Mesendoderm (in vitro differentiated cells): ENCODE data around the gene FRMD5.
A peak's percentile ranks its signal among the peaks of the same experiment; 100 is the strongest.

ENCODE experiments used
- DNase-seq: peaks from one replicate; pipeline ENCODE4 v3.0.0; 2013
- H2AK5ac ChIP-seq: 2 replicates; pipeline ENCODE4 v1.6.1; 2013; ENCODE audit warnings: low read length, inconsistent platforms
- H2BK120ac ChIP-seq: 2 replicates; pipeline ENCODE4 v1.6.1; 2013; ENCODE audit warnings: low read depth, mild to moderate bottlenecking, low read length, moderate library complexity, mixed read lengths
- H2BK15ac ChIP-seq: replicated peaks from 2 replicates; pipeline ENCODE4 v1.6.1; 2013; ENCODE audit warnings: low read depth, mild to moderate bottlenecking, moderate library complexity
- H2BK5ac ChIP-seq: 2 replicates; pipeline ENCODE4 v1.6.1; 2013; ENCODE audit warnings: low read length, inconsistent platforms
- H3K18ac ChIP-seq: 2 replicates; pipeline ENCODE4 v1.6.1; 2013; ENCODE audit warnings: mild to moderate bottlenecking, low read length, mixed read lengths
- H3K23ac ChIP-seq: one replicate; pipeline ENCODE4 v1.6.1; 2013; ENCODE audit warnings: low read length
- H3K27ac ChIP-seq: 2 replicates; pipeline ENCODE4 v1.5.1; 2013; ENCODE audit warnings: low read depth, mild to moderate bottlenecking, inconsistent platforms, low read length, moderate library complexity
- H3K27me3 ChIP-seq: 2 replicates; pipeline ENCODE4 v1.6.1; 2013; ENCODE audit warnings: low read length, control low read depth, mild to moderate bottlenecking, inconsistent platforms; ENCODE audit not compliant: insufficient read depth, poor library complexity
- H3K36me3 ChIP-seq: 2 replicates; pipeline ENCODE4 v1.6.1; 2013; ENCODE audit warnings: low read length, inconsistent platforms; ENCODE audit not compliant: control insufficient read depth, insufficient read depth
- H3K4ac ChIP-seq: one replicate; pipeline ENCODE4 v1.6.1; 2013; ENCODE audit warnings: low read depth, mild to moderate bottlenecking, low read length, moderate library complexity
- H3K4me1 ChIP-seq: 2 replicates; pipeline ENCODE4 v1.6.1; 2013; ENCODE audit warnings: low read depth, low read length, inconsistent platforms; ENCODE audit not compliant: control insufficient read depth
- H3K4me2 ChIP-seq: 2 replicates; pipeline ENCODE4 v1.6.1; 2013; ENCODE audit warnings: low read length
- H3K4me3 ChIP-seq: 2 replicates; pipeline ENCODE4 v1.5.1; 2013; ENCODE audit warnings: mild to moderate bottlenecking, low read length
- H3K56ac ChIP-seq: one replicate; pipeline ENCODE4 v1.6.1; 2013; ENCODE audit warnings: low read length
- H3K79me1 ChIP-seq: 2 replicates; pipeline ENCODE4 v1.6.1; 2013; ENCODE audit warnings: low read length, inconsistent platforms
- H3K79me2 ChIP-seq: 2 replicates; pipeline ENCODE4 v1.6.1; 2013; ENCODE audit warnings: mild to moderate bottlenecking, low read length; ENCODE audit not compliant: control insufficient read depth, insufficient read depth
- H3K9ac ChIP-seq: 2 replicates; pipeline ENCODE4 v1.6.1; 2013; ENCODE audit warnings: low read length, inconsistent platforms
- H4K5ac ChIP-seq: one replicate; pipeline ENCODE4 v1.6.1; 2013; ENCODE audit warnings: low read length
- H4K8ac ChIP-seq: one replicate; pipeline ENCODE4 v1.6.1; 2013; ENCODE audit warnings: low read depth, mild to moderate bottlenecking, control low read depth, low read length, moderate library complexity
- WGBS: extraction: QIAGEN DNeasy Blood & Tissue Kit; methylation state at CpG from one replicate; pipeline ENCODE4 v1.1.7; 2013; ENCODE audit warnings: low lambda C conversion rate, missing lambda C conversion rate; ENCODE audit not compliant: insufficient coverage; ENCODE audit errors: extremely low coverage; 5-methylcytosine and 5-hydroxymethylcytosine counted together

FRMD5 gene

DNA sequence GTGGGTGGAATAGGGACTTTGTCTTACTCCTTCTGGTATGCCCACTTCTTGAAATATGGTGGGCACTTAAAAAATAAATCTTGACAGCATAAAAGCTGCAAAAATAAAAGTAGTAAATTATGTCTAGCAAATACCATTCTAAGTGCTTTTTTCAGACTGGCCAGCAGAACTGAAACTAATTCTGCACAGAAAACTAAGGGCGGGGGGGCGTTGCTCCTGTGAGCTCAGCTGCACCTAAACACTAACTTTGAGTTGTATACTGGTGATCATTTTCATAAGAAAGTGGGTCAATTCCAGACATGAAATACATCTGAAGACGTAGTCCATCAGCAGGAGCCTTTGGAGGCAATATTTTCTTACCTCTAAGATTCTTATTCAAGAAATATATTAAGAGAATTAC lies 253.5 kb downstream of the FRMD5 start:
- no peak overlapping the region for H2BK120ac ChIP-seq
- no peaks in the 10 kb centered on the region for H3K79me1 ChIP-seq
- H3K56ac ChIP-seq = no peak overlapping the region
- no peak overlapping the region for H3K9ac ChIP-seq
- no peak overlapping the region for H3K27ac ChIP-seq
- no CpG with 5 or more reads among the region's 3 CpGs for WGBS
- H3K27me3 ChIP-seq = no peaks in the 10 kb centered on the region
- H2AK5ac ChIP-seq = no peak overlapping the region
- H3K4me1 ChIP-seq = no peaks in the 10 kb centered on the region
- H3K4me3 ChIP-seq = no peak overlapping the region
- H4K8ac ChIP-seq = no peak overlapping the region
- no peak overlapping the region for H2BK15ac ChIP-seq
- H3K18ac ChIP-seq = no peak overlapping the region
- no peak overlapping the region for H4K5ac ChIP-seq
- H3K4ac ChIP-seq = no peak overlapping the region
- H3K4me2 ChIP-seq = no peak overlapping the region
- H3K36me3 ChIP-seq = no peaks in the 10 kb centered on the region
- H3K23ac ChIP-seq = no peak overlapping the region
- no peaks in the 10 kb centered on the region for H3K79me2 ChIP-seq
- no peak for DNase-seq
- H2BK5ac ChIP-seq = no peak overlapping the region

GRCh38 chr15:43941071-43941470 lies 254.0 kb downstream of the FRMD5 start:
- Histone ChIP-seq H3K4me2 (no peak overlapping the region), H3K56ac (no peak overlapping the region), H3K79me1 (no peaks in the 10 kb centered on the region), H2BK15ac (no peak overlapping the region), H2BK5ac (no peak overlapping the region), H3K23ac (no peak overlapping the region), H4K5ac (no peak overlapping the region), H3K4me3 (no peak overlapping the region), H4K8ac (no peak overlapping the region), H3K4me1 (no peaks in the 10 kb centered on the region), H3K27ac (no peak overlapping the region), H3K18ac (no peak overlapping the region), H2AK5ac (no peak overlapping the region), H3K36me3 (no peaks in the 10 kb centered on the region), H3K9ac (no peak overlapping the region), H3K4ac (no peak overlapping the region), H2BK120ac (no peak overlapping the region), H3K79me2 (no peaks in the 10 kb centered on the region), H3K27me3 (no peaks in the 10 kb centered on the region)
- no CpG with 5 or more reads among the region's 4 CpGs for WGBS
- no peak for DNase-seq

DNA sequence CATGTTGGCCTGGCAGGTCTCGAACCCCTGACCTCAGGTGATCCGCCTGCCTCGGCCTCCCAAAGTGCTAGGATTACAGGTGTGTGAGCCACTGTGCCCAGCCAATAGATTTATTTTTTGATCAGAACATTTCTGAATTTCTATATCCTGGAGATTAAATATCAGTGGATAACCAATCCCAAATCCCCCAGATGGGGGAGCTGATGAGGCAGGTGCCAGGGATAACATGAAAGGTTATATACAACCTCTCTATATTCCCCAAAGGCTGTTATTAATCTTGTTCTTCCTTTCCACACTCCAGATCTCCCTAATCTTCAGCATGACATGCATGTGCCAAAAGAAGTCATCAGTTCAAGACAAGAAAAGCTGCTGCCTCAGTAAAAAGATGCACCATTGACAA lies 256.0 kb downstream of the FRMD5 start:
- Histone ChIP-seq H3K36me3 (no peaks in the 10 kb centered on the region), H4K8ac (peak overlapping the region; percentile 28), H2BK5ac (no peak overlapping the region), H3K4ac (no peak overlapping the region), H3K56ac (no peak overlapping the region), H3K4me1 (no peaks in the 10 kb centered on the region), H3K23ac (no peak overlapping the region), H3K18ac (no peak overlapping the region), H3K27me3 (no peaks in the 10 kb centered on the region), H3K4me3 (no peak overlapping the region), H2BK120ac (no peak overlapping the region), H4K5ac (no peak overlapping the region), H3K27ac (no peak overlapping the region), H3K79me1 (no peaks in the 10 kb centered on the region), H3K9ac (no peak overlapping the region), H3K79me2 (no peaks in the 10 kb centered on the region), H2AK5ac (no peak overlapping the region), H2BK15ac (no peak overlapping the region), H3K4me2 (no peak overlapping the region)
- no CpG with 5 or more reads among the region's 3 CpGs for WGBS
- DNase-seq = no peak

DNA sequence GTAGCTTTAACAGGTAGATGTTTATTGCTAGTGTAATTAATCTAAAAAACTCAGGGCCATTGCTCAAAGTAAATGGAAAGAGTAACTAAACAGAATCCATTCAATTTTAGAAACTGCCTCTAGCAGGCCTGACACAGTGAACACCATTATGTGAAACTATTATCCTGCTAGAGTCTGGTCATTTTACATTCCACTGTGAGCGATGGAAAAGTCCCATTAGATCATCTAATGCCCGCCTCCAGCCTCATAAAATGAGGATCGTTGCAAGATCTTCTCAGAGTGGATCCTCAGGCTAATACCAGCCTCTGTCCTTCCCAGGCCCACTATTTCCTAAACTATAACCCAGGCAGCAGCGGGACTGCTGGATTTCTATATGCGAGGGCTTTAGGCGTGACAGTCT lies 260.6 kb downstream of the FRMD5 start:
- H3K18ac ChIP-seq = no peak overlapping the region
- no peak overlapping the region for H4K5ac ChIP-seq
- DNase-seq = no peak
- no peak overlapping the region for H2BK15ac ChIP-seq
- no peak overlapping the region for H3K4ac ChIP-seq
- H3K9ac ChIP-seq = no peak overlapping the region
- H2BK5ac ChIP-seq = no peak overlapping the region
- H3K36me3 ChIP-seq = no peaks in the 10 kb centered on the region
- H4K8ac ChIP-seq = no peak overlapping the region
- no peak overlapping the region for H3K4me3 ChIP-seq
- H3K79me2 ChIP-seq = no peaks in the 10 kb centered on the region
- no CpG with 5 or more reads among the region's 6 CpGs for WGBS
- no peaks in the 10 kb centered on the region for H3K79me1 ChIP-seq
- no peak overlapping the region for H3K4me2 ChIP-seq
- H2AK5ac ChIP-seq = no peak overlapping the region
- no peaks in the 10 kb centered on the region for H3K27me3 ChIP-seq
- H3K4me1 ChIP-seq = peaks cover 14% of the 10 kb centered on the region
- no peak overlapping the region for H3K23ac ChIP-seq
- no peak overlapping the region for H3K27ac ChIP-seq
- no peak overlapping the region for H3K56ac ChIP-seq
- no peak overlapping the region for H2BK120ac ChIP-seq

DNA sequence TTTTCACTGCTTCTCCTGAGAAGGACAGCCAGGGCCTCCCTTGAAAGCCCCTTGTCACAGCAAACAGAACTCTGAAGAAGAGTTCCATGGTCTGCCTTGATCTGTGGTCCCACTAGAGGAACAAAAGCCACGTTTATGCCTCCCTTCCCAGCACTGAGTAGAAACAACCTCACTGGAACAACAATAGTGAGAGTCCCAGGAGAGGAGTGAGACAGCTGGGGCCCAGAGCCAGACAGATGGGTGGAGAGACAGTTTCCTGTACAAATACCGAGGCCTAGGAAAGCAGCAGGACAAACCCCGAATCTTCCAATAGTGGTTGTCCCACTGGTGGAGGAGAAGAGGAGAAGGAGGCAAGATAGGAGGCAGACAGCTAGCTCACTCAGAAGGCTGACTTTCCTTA lies 262.2 kb downstream of the FRMD5 start:
- Histone ChIP-seq H3K4me2 (no peak overlapping the region), H3K9ac (no peak overlapping the region), H3K4me3 (no peak overlapping the region), H3K4me1 (peaks cover 23% of the 10 kb centered on the region), H2BK5ac (no peak overlapping the region), H2AK5ac (no peak overlapping the region), H3K27ac (no peak overlapping the region), H4K8ac (no peak overlapping the region), H3K36me3 (no peaks in the 10 kb centered on the region), H3K56ac (no peak overlapping the region), H3K79me2 (no peaks in the 10 kb centered on the region), H2BK120ac (no peak overlapping the region), H3K23ac (no peak overlapping the region), H4K5ac (no peak overlapping the region), H3K79me1 (no peaks in the 10 kb centered on the region), H3K18ac (no peak overlapping the region), H3K4ac (no peak overlapping the region), H2BK15ac (no peak overlapping the region), H3K27me3 (no peaks in the 10 kb centered on the region)
- no CpG with 5 or more reads among the region's 3 CpGs for WGBS
- no peak for DNase-seq

- no peaks in the 10 kb centered on the region for H3K79me2 ChIP-seq
- no peak overlapping the region for H2AK5ac ChIP-seq
- no peak overlapping the region for H2BK5ac ChIP-seq
- H3K56ac ChIP-seq = no peak overlapping the region
- no peaks in the 10 kb centered on the region for H3K79me1 ChIP-seq
- H3K23ac ChIP-seq = no peak overlapping the region
- no peak overlapping the region for H3K27ac ChIP-seq
- H3K4me3 ChIP-seq = no peak overlapping the region
- no peak overlapping the region for H3K4me2 ChIP-seq
- no peak overlapping the region for H4K8ac ChIP-seq
- no peaks in the 10 kb centered on the region for H3K27me3 ChIP-seq
- no CpG with 5 or more reads among the region's 3 CpGs for WGBS
- H3K4me1 ChIP-seq = peaks cover 23% of the 10 kb centered on the region
- H3K9ac ChIP-seq = no peak overlapping the region
- H4K5ac ChIP-seq = no peak overlapping the region
- no peak overlapping the region for H2BK120ac ChIP-seq
- H3K18ac ChIP-seq = no peak overlapping the region
- DNase-seq = no peak
- no peak overlapping the region for H3K4ac ChIP-seq
- no peaks in the 10 kb centered on the region for H3K36me3 ChIP-seq
- H2BK15ac ChIP-seq = no peak overlapping the region
These were observed 263.2 kb downstream of the FRMD5 start for GRCh38 chr15:43931790-43932435.
